Cardiac fibroblast (primary cell): ENCODE measurements around the gene UTS2R.
"Not testable (repeated sequence)": the region's sequence is repeated elsewhere in the genome, so short reads cannot be mapped to it uniquely, and the experiment has no call there.

Experiments used
- DNase-seq, 2 donors: peaks; one replicate each; pipeline versions ENCODE4 v3.0.0 to v3.0.0-alpha.2; 2010; ENCODE audit warnings: low read depth in 2 of 2
- H3K4me3 ChIP-seq, 2 donors: replicated peaks in 1 of 2; 1 replicate in 1 of 2; 2 replicates in 1 of 2; pipeline ENCODE4 v1.5.1; 2011; ENCODE audit warnings: low read depth in 2 of 2, low read length in 2 of 2, mild to moderate bottlenecking in 2 of 2, moderate library complexity in 1 of 2
- CTCF ChIP-seq: IDR thresholded peaks from one replicate; pipeline ENCODE4 v1.5.1; 2011; ENCODE audit warnings: low read depth, mild to moderate bottlenecking, low read length, inconsistent platforms

Gene UTS2R

GRCh38 chr17:82355770-82356427 lies 15.7 kb upstream of the UTS2R start:
- TF ChIP-seq CTCF: no peak
- no peak overlapping the region for H3K4me3 ChIP-seq
- peak in 1 of 2 donors; percentile 34 for DNase-seq

GRCh38 chr17:82356845-82357355 lies 14.7 kb upstream of the UTS2R start:
- no peak for DNase-seq
- H3K4me3 ChIP-seq: no peak overlapping the region
- TF ChIP-seq CTCF: no peak

GRCh38 chr17:82357394-82357793 lies 14.2 kb upstream of the UTS2R start:
- TF ChIP-seq CTCF: no peak
- no peak overlapping the region for H3K4me3 ChIP-seq

GRCh38 chr17:82358465-82359350 lies 12.9 kb upstream of the UTS2R start, which contains the start of gene TEX19:
Gene TEX19, plus strand, starts transcription at chr17:82359247. Its CDS starts 2,904 bp downstream, at chr17:82362151.
- DNase-seq: no peak
- TF ChIP-seq CTCF: no peak
- no peak within 1 kb of the TSS for H3K4me3 ChIP-seq

More at GRCh38 chr17:82357394-82357793, 14.2 kb upstream of the UTS2R start:
- DNase-seq: no peak

- H3K4me3 ChIP-seq, DNase-seq: not testable (repeated sequence)
Measured at GRCh38 chr17:82359451-82360074, 12.0 kb upstream of the UTS2R start.

- H3K4me3 ChIP-seq: no peak overlapping the region
- DNase-seq: no peak
- TF ChIP-seq CTCF: no peak
Measured at GRCh38 chr17:82361885-82362633, 9.5 kb upstream of the UTS2R start.
